Small intestine (tissue), 7 donors: ENCODE measurements around the gene MFSD6. TPM values are rescaled to one million over a fixed set of nuclear protein-coding genes. Genes with fewer than 3 reads are reported as not detected.
"Not testable (repeated sequence)": the region's sequence is repeated elsewhere in the genome, so short reads cannot be mapped to it uniquely, and the experiment has no call there.

ENCODE experiments used
- DNase-seq, 2 donors: peaks; one replicate each; pipeline versions ENCODE4 v3.0.0 to v3.0.0-alpha.2; 2013
- FAIRE-seq: peaks from 2 replicates; lab custom pipeline; 2012; peaks lifted over from hg19 to GRCh38; lab: Jason Lieb, UNC
- H3K27ac ChIP-seq, 3 donors: one replicate each; pipeline ENCODE4 v1.5.1; 2013; ENCODE audit warnings: low read length in 2 of 3, mild to moderate bottlenecking in 2 of 3, control low read depth in 1 of 3, inconsistent platforms in 1 of 3, low read depth in 1 of 3, moderate library complexity in 1 of 3
- H3K27me3 ChIP-seq, 3 donors: one replicate each; pipeline ENCODE4 v1.6.1; 2013; ENCODE audit warnings: low read length in 3 of 3, inconsistent platforms in 1 of 3; ENCODE audit not compliant: control insufficient read depth in 3 of 3, insufficient read depth in 3 of 3
- H3K36me3 ChIP-seq, 3 donors: one replicate each; pipeline ENCODE4 v1.6.1; 2013; ENCODE audit warnings: low read length in 3 of 3, inconsistent platforms in 1 of 3, low read depth in 1 of 3, mild to moderate bottlenecking in 1 of 3, moderate library complexity in 1 of 3; ENCODE audit not compliant: control insufficient read depth in 3 of 3, insufficient read depth in 2 of 3
- H3K4me1 ChIP-seq, 3 donors: one replicate each; pipeline ENCODE4 v1.6.1; 2013; ENCODE audit warnings: low read length in 2 of 3, inconsistent platforms in 1 of 3, low read depth in 1 of 3, mild to moderate bottlenecking in 1 of 3, moderate library complexity in 1 of 3; ENCODE audit not compliant: control insufficient read depth in 3 of 3, insufficient read depth in 2 of 3
- H3K4me3 ChIP-seq, 3 donors: one replicate each; pipeline ENCODE4 v1.5.1; 2013; ENCODE audit warnings: low read length in 3 of 3, control low read depth in 1 of 3, inconsistent platforms in 1 of 3, low read depth in 1 of 3, mild to moderate bottlenecking in 1 of 3, moderate library complexity in 1 of 3
- H3K9me3 ChIP-seq, 2 donors: one replicate each; pipeline ENCODE4 v1.6.1; 2013; ENCODE audit warnings: low read depth in 1 of 2, low read length in 1 of 2; ENCODE audit not compliant: control insufficient read depth in 2 of 2, insufficient read depth in 1 of 2
- WGBS, 3 donors: extraction: QIAGEN DNeasy Blood & Tissue Kit; methylation state at CpG; one replicate each; pipeline ENCODE4 v1.1.7; 2013; 5-methylcytosine and 5-hydroxymethylcytosine counted together
- polyA plus RNA-seq, 4 donors: library from polyadenylated mRNA; stranded (reverse) in 3 of 4; unstranded in 1 of 4; fragments of 200-250 nt in 3 of 4; fragments of 120-200 nt in 1 of 4; gene quantifications; one replicate each; pipeline versions ENCODE4 v1.2.1 to v1.2.3, GENCODE V29; 2013
- donor health status: healthy with polysubstance abuse.
- donor health status: control.
- donor health status: control.
- donor health status: Bipolar disorder and iron deficiency.
- donor health status: healthy.

The MFSD6 gene
- polyA plus RNA-seq, 4 donors = 5.9 to 24.4 (median 15.1) TPM

- no peak for FAIRE-seq
- peaks cover 2 to 20% (median 15%) of the 10 kb centered on the region in 3 donors for H3K4me1 ChIP-seq
Measured at GRCh38 chr2:190465060-190465459, 56.9 kb downstream of the MFSD6 start.

DNA sequence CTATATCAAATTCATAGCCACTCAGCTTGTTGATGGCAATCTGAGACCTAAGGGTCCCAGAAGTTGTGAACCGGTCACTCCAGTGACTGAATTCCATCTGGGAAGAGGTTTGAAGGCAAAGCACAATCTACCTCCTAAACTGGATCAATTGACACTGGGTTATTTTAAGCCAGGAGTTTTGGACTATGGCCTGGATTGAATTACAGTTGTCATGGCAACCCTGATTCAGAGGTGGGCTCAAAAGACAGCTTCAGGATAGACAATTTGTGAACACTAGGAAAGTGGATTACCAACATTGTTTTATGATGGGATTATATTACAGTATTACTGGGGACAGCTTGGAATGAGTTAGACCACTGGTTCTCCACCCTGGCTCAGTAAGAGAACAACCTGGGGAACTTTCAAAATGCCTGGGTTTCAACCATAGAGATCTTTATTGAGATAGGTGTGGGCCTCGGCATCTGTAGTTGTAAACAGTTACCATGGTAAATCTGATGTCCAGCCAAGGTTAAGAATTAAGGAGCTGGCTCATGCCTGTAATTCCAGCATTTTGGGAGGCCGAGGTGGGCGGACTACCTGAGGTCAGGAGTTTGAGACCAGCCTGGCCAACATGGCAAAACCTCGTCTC is 58.8 kb downstream of the MFSD6 start:
- H3K4me3 ChIP-seq = no peak overlapping the region

More at GRCh38 chr2:190465060-190465459, 56.9 kb downstream of the MFSD6 start:
- WGBS, 3 donors = 11 to 46% (median 25%) methylated on average over 2 of the region's 2 CpGs
- Histone ChIP-seq H3K27me3 (no peaks in the 10 kb centered on the region), H3K27ac (no peak overlapping the region), H3K4me3 (no peak overlapping the region), H3K9me3 (no peaks in the 10 kb centered on the region), H3K36me3 (no peaks in the 10 kb centered on the region)
- no peak for DNase-seq

GRCh38 chr2:190467575-190468083 is 59.5 kb downstream of the MFSD6 start:
- DNase-seq (peak in 1 of 2 donors; percentile 9), FAIRE-seq (no peak)
- H3K27me3 ChIP-seq = no peaks in the 10 kb centered on the region
- 62 to 84% (median 80%) methylated on average over 5 of the region's 5 CpGs for WGBS, 3 donors
- peaks cover 0 to 8% (median 0%) of the 10 kb centered on the region in 3 donors for H3K36me3 ChIP-seq
- H3K27ac ChIP-seq = peak overlapping the region in 2 of 3 donors; percentile 55 to 75
- H3K9me3 ChIP-seq = peaks cover 0 to 8% of the 10 kb centered on the region in 2 donors
- H3K4me1 ChIP-seq = peaks cover 2 to 23% (median 15%) of the 10 kb centered on the region in 3 donors
- no peak overlapping the region for H3K4me3 ChIP-seq

More for the DNA sequence above, 58.8 kb downstream of the MFSD6 start:
- no peak for FAIRE-seq
- WGBS, 3 donors = 79 to 96% (median 85%) methylated on average over 5 of the region's 5 CpGs
- H3K27me3 ChIP-seq = no peaks in the 10 kb centered on the region
- H3K9me3 ChIP-seq = peaks cover 0 to 8% of the 10 kb centered on the region in 2 donors
- peaks cover 0 to 8% (median 0%) of the 10 kb centered on the region in 3 donors for H3K36me3 ChIP-seq
- no peak for DNase-seq
- peaks cover 2 to 23% (median 15%) of the 10 kb centered on the region in 3 donors for H3K4me1 ChIP-seq
- H3K27ac ChIP-seq = peak overlapping the region in 1 of 3 donors; percentile 55

- not testable (repeated sequence) for H3K4me3 ChIP-seq, FAIRE-seq, H3K36me3 ChIP-seq, DNase-seq, H3K27me3 ChIP-seq, H3K9me3 ChIP-seq
- Histone ChIP-seq H3K27ac (peak overlapping the region in 2 of 3 donors; percentile 64 to 75), H3K4me1 (peaks cover 2 to 23% (median 15%) of the 10 kb centered on the region in 3 donors)
- 94 to 100% (median 95%) methylated on average over 1 of the region's 1 CpG for WGBS, 3 donors
Measured at GRCh38 chr2:190468354-190468753, 60.2 kb downstream of the MFSD6 start.

DNA sequence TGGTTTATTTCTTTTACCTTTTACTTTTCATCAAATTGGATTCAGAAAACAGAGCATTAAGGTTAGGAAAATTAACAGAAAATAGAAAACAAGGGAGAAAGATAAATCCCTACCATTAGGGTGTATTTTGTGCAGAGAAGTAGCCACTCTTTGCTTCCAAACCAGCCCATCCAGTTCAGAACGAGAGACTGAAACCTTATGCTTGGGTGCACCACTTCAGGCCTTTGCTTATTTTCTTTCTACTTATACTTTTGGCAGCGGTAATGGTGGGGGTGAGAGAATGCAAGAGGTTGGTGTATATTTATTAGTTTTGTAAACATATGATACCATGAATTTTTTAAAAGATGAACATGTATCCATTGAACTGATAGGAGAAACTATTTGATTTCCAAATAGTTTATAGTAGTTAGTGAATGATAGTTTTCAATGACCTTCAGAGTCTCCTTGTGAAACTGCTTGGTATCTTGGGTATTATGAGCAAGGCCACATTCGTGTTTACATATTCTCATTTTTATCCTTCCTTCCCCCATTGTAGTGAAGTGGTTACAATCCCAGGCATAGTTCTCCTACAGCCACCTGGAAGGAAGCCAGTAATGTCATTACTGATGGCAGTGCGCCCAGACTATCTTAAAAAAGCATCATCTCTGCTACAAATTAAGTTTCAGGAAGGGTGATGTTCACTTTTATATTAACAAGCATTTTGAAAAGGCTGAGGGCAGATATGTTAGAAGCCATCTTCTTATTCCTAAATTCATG is 60.8 kb downstream of the MFSD6 start:
- DNase-seq = peak; percentile 63 to 74
- Histone ChIP-seq H3K4me1 (peaks cover 2 to 23% (median 15%) of the 10 kb centered on the region in 3 donors), H3K27ac (peak overlapping the region in 2 of 3 donors; percentile 70 to 75), H3K9me3 (peaks cover 0 to 8% of the 10 kb centered on the region in 2 donors), H3K36me3 (peaks cover 0 to 8% (median 0%) of the 10 kb centered on the region in 3 donors), H3K4me3 (no peak overlapping the region), H3K27me3 (no peaks in the 10 kb centered on the region)
- no peak for FAIRE-seq
- 33 to 40% (median 39%) methylated on average over 4 of the region's 4 CpGs for WGBS, 3 donors

- FAIRE-seq (no peak), DNase-seq (peak; percentile 76 to 84)
- Histone ChIP-seq H3K36me3 (peaks cover 0 to 8% (median 0%) of the 10 kb centered on the region in 3 donors), H3K9me3 (peaks cover 0 to 8% of the 10 kb centered on the region in 2 donors), H3K27ac (peak overlapping the region in 2 of 3 donors; percentile 35 to 75), H3K4me1 (peaks cover 0 to 23% (median 11%) of the 10 kb centered on the region in 3 donors), H3K4me3 (no peak overlapping the region), H3K27me3 (no peaks in the 10 kb centered on the region)
- 70 to 85% (median 78%) methylated on average over 2 of the region's 2 CpGs for WGBS, 3 donors
Measured at GRCh38 chr2:190469771-190470170, 61.6 kb downstream of the MFSD6 start.

GRCh38 chr2:190470256-190470826 is 62.2 kb downstream of the MFSD6 start:
- H3K9me3 ChIP-seq = peaks cover 0 to 8% of the 10 kb centered on the region in 2 donors
- DNase-seq (peak in 1 of 2 donors; percentile 13), FAIRE-seq (no peak)
- H3K36me3 ChIP-seq = peaks cover 0 to 8% (median 0%) of the 10 kb centered on the region in 3 donors
- no peaks in the 10 kb centered on the region for H3K27me3 ChIP-seq
- no peak overlapping the region for H3K4me3 ChIP-seq
- 76 to 84% (median 80%) methylated on average over 5 of the region's 5 CpGs for WGBS, 3 donors
- peaks cover 0 to 23% (median 11%) of the 10 kb centered on the region in 3 donors for H3K4me1 ChIP-seq
- peak overlapping the region in 2 of 3 donors; percentile 54 to 75 for H3K27ac ChIP-seq
